ENCODE measurements around the gene PCDHB9.
"Not testable (repeated sequence)": the region's sequence is repeated elsewhere in the genome, so short reads cannot be mapped to it uniquely, and the experiment has no call there.

- TF ChIP-seq CTCF (conservative IDR thresholded peaks at IDR 0.05 in 1 of 2, IDR thresholded peaks at IDR 0.05 in 1 of 2; ENCODE audit: extremely low read depth in 1 of 2, insufficient read depth in 1 of 2, low read depth in 1 of 2, low read length in 2 of 2); EZH2 (IDR thresholded peaks at IDR 0.05; ENCODE audit: borderline replicate concordance, low read length): not testable (repeated sequence)
Observed at GRCh38 chr5:141214583-141214982, 27.6 kb downstream of the PCDHB9 start.
